KMS-11 (cell line): ENCODE data around the gene TDRD10.

ENCODE experiments used
- H2AFZ ChIP-seq: fragments of 200-600 bp; sonication (generic); 2 replicates; pipeline ENCODE4 v1.6.1; 2016; ENCODE audit warnings: antibody characterized with exemption, mixed run types, low read depth
- H3K27ac ChIP-seq: fragments of 200-600 bp; sonication (generic); 2 replicates; pipeline ENCODE4 v1.6.1; 2016; ENCODE audit warnings: mild to moderate bottlenecking, mixed run types
- H3K27me3 ChIP-seq: fragments of 200-600 bp; sonication (generic); 2 replicates; pipeline ENCODE4 v1.6.1; 2017; ENCODE audit warnings: mild to moderate bottlenecking, low read depth, mixed run types, moderate library complexity; ENCODE audit not compliant: insufficient read depth
- H3K36me3 ChIP-seq: fragments of 200-600 bp; sonication (generic); 2 replicates; pipeline ENCODE4 v1.6.1; 2017; ENCODE audit warnings: mild to moderate bottlenecking, mixed run types; ENCODE audit not compliant: insufficient read depth
- H3K4me1 ChIP-seq: fragments of 200-600 bp; sonication (generic); 2 replicates; pipeline ENCODE4 v1.6.1; 2016; ENCODE audit warnings: mild to moderate bottlenecking, low read depth, mixed run types; ENCODE audit not compliant: poor library complexity, severe bottlenecking
- H3K4me2 ChIP-seq: fragments of 200-600 bp; sonication (generic); 2 replicates; pipeline ENCODE4 v1.7.0; 2016; ENCODE audit warnings: mild to moderate bottlenecking, mixed run types
- H3K4me3 ChIP-seq: fragments of 200-600 bp; sonication (generic); IDR thresholded peaks from 2 replicates; pipeline ENCODE4 v1.6.1; 2017; ENCODE audit warnings: low read depth, low read length, mixed read lengths; ENCODE audit not compliant: insufficient read depth
- H3K79me2 ChIP-seq: fragments of 200-600 bp; sonication (generic); 2 replicates; pipeline ENCODE4 v1.6.1; 2016; ENCODE audit warnings: low read depth, mixed run types; ENCODE audit not compliant: insufficient read depth
- H3K9ac ChIP-seq: fragments of 200-600 bp; sonication (generic); 2 replicates; pipeline ENCODE4 v1.6.1; 2016; ENCODE audit warnings: mild to moderate bottlenecking, mixed run types
- H4K20me1 ChIP-seq: fragments of 200-600 bp; sonication (generic); 2 replicates; pipeline ENCODE4 v1.6.1; 2016; ENCODE audit warnings: mild to moderate bottlenecking, mixed run types; ENCODE audit not compliant: insufficient read depth
- CTCF ChIP-seq: fragments of 200-600 bp; sonication (generic); conservative IDR thresholded peaks from 2 replicates; pipeline ENCODE4 v1.6.1; 2017; ENCODE audit warnings: low read depth, mild to moderate bottlenecking, antibody characterized with exemption, low read length, moderate library complexity, mixed read lengths

The TDRD10 gene

GRCh38 chr1:154571964-154572288 is 69.9 kb downstream of the TDRD10 start:
- TF ChIP-seq CTCF: no peak
- Histone ChIP-seq H3K4me3 (no peak overlapping the region), H3K4me2 (no peak overlapping the region), H2AFZ (no peak overlapping the region), H3K27ac (no peak overlapping the region), H3K79me2 (no peaks in the 10 kb centered on the region), H3K4me1 (peaks cover 31% of the 10 kb centered on the region), H3K27me3 (peaks cover 53% of the 10 kb centered on the region), H3K36me3 (no peaks in the 10 kb centered on the region), H4K20me1 (no peaks in the 10 kb centered on the region), H3K9ac (no peak overlapping the region)

GRCh38 chr1:154572468-154573167 is 70.6 kb downstream of the TDRD10 start:
- H4K20me1 ChIP-seq: no peaks in the 10 kb centered on the region
- no peak overlapping the region for H3K27ac ChIP-seq
- H3K27me3 ChIP-seq: peaks cover 46% of the 10 kb centered on the region
- H3K36me3 ChIP-seq: no peaks in the 10 kb centered on the region
- H3K4me2 ChIP-seq: no peak overlapping the region
- no peak for TF ChIP-seq CTCF
- no peak overlapping the region for H3K9ac ChIP-seq
- H3K4me1 ChIP-seq: peaks cover 28% of the 10 kb centered on the region
- no peak overlapping the region for H3K4me3 ChIP-seq
- H3K79me2 ChIP-seq: no peaks in the 10 kb centered on the region
- no peak overlapping the region for H2AFZ ChIP-seq

- Histone ChIP-seq H3K9ac (no peak overlapping the region), H3K4me3 (no peak overlapping the region), H3K79me2 (no peaks in the 10 kb centered on the region), H3K4me2 (no peak overlapping the region), H3K27ac (no peak overlapping the region), H3K27me3 (peaks cover 43% of the 10 kb centered on the region), H3K36me3 (no peaks in the 10 kb centered on the region), H2AFZ (no peak overlapping the region), H3K4me1 (peaks cover 24% of the 10 kb centered on the region), H4K20me1 (no peaks in the 10 kb centered on the region)
- no peak for TF ChIP-seq CTCF
Measured at GRCh38 chr1:154573168-154573510, 71.1 kb downstream of the TDRD10 start.

GRCh38 chr1:154574716-154575115 is 72.7 kb downstream of the TDRD10 start:
- Histone ChIP-seq H3K79me2 (no peaks in the 10 kb centered on the region), H3K4me1 (peaks cover 21% of the 10 kb centered on the region), H3K27me3 (peaks cover 27% of the 10 kb centered on the region), H2AFZ (no peak overlapping the region), H3K9ac (no peak overlapping the region), H3K27ac (peak overlapping the region; percentile 4; the same call in 1 of the 2 replicates), H3K4me2 (peak overlapping the region; percentile 1; the same call in 1 of the 2 replicates), H4K20me1 (no peaks in the 10 kb centered on the region), H3K4me3 (no peak overlapping the region), H3K36me3 (no peaks in the 10 kb centered on the region)
- TF ChIP-seq CTCF: no peak
